HepG2 (cell line): ENCODE results near the gene SNX18. TPM values are rescaled to one million over a fixed set of nuclear protein-coding genes. Genes with fewer than 3 reads are reported as not detected.
A peak's percentile ranks its signal among the peaks of the same experiment; 100 is the strongest.

Experiments used
- CENPX ChIP-seq: sonication (generic); formaldehyde crosslinking; IDR thresholded peaks from 2 replicates; pipeline ENCODE4 v1.9.0; 2021; ENCODE audit warnings: mild to moderate bottlenecking, missing genetic modification reagents, moderate library complexity
- NFYC ChIP-seq: IDR thresholded peaks from 2 replicates; pipeline ENCODE4 v1.6.1; 2016; ENCODE audit warnings: missing genetic modification reagents, missing compliant biosample characterization
- PCBP1 ChIP-seq: fragments of 200-400 bp; formaldehyde crosslinking; IDR thresholded peaks from 2 replicates; pipeline ENCODE4 v1.6.1; 2017; ENCODE audit warnings: mild to moderate bottlenecking, low read depth, low read length, borderline replicate concordance
- TCF12 ChIP-seq, 2 experiments: fragments of 450-650 bp in 1 of 2; sonication (generic) in 1 of 2; formaldehyde crosslinking in 1 of 2; IDR thresholded peaks; 2 replicates each; pipeline versions ENCODE4 v1.6.1 to v1.8.0; 2017 to 2022; ENCODE audit warnings: antibody characterized with exemption in 1 of 2, mild to moderate bottlenecking in 1 of 2, missing genetic modification reagents in 1 of 2, moderate library complexity in 1 of 2
- TMF1 ChIP-seq: sonication (generic); formaldehyde crosslinking; IDR thresholded peaks from 2 replicates; pipeline ENCODE4 v1.8.1; 2022; ENCODE audit warnings: low read depth, missing genetic modification reagents
- TSC22D2 ChIP-seq: sonication (generic); formaldehyde crosslinking; IDR thresholded peaks from 2 replicates; pipeline ENCODE4 v1.5.1; 2020; ENCODE audit warnings: missing genetic modification reagents, mild to moderate bottlenecking, borderline replicate concordance
- ZBTB7A ChIP-seq: sonication (generic); formaldehyde crosslinking; IDR thresholded peaks from 2 replicates; pipeline ENCODE4 v1.8.0; 2022; ENCODE audit warnings: mild to moderate bottlenecking, missing genetic modification reagents
- ZFP37 ChIP-seq: sonication (generic); formaldehyde crosslinking; IDR thresholded peaks from 2 replicates; pipeline ENCODE4 v1.4.0; 2020; ENCODE audit warnings: missing genetic modification reagents, borderline replicate concordance
- ZNF292 ChIP-seq: sonication (generic); formaldehyde crosslinking; IDR thresholded peaks from 2 replicates; pipeline ENCODE4 v1.8.1; 2022; ENCODE audit warnings: mild to moderate bottlenecking, low read depth, missing genetic modification reagents, borderline replicate concordance
- ZNF3 ChIP-seq: IDR thresholded peaks from 2 replicates; pipeline ENCODE4 v1.7.0; 2017; ENCODE audit warnings: inconsistent platforms
- ZNF343 ChIP-seq: sonication (generic); formaldehyde crosslinking; IDR thresholded peaks from 2 replicates; pipeline ENCODE4 v1.4.0; 2020; ENCODE audit warnings: mild to moderate bottlenecking, missing genetic modification reagents
- ZNF432 ChIP-seq: sonication (generic); formaldehyde crosslinking; IDR thresholded peaks from 2 replicates; pipeline ENCODE4 v1.5.0; 2020; ENCODE audit warnings: missing genetic modification reagents, mild to moderate bottlenecking, borderline replicate concordance
- ZNF564 ChIP-seq: sonication (generic); formaldehyde crosslinking; IDR thresholded peaks from 2 replicates; pipeline ENCODE4 v1.8.1; 2023; ENCODE audit warnings: mild to moderate bottlenecking, missing genetic modification reagents
- ZNF589 ChIP-seq: sonication (generic); formaldehyde crosslinking; conservative IDR thresholded peaks from 2 replicates; pipeline ENCODE4 v1.8.0; 2022; ENCODE audit warnings: mild to moderate bottlenecking, moderate library complexity, missing genetic modification reagents
- ZNF775 ChIP-seq: sonication (generic); formaldehyde crosslinking; IDR thresholded peaks from 2 replicates; pipeline ENCODE4 v1.4.0; 2020; ENCODE audit warnings: missing genetic modification reagents, mild to moderate bottlenecking, moderate library complexity, borderline replicate concordance
- polyA plus RNA-seq, 8 experiments: library from polyadenylated mRNA; depleted of rRNA in 3 of 8; stranded (reverse) in 7 of 8; unstranded in 1 of 8; fragments of >200 nt; fragmentation: Illumina TruSeq in 4 of 8; extraction: Trizol in 4 of 8; gene quantifications; 2 replicates each; pipeline versions ENCODE4 v1.2.1 to v1.2.3, GENCODE V29; 2011 to 2016; ENCODE audit warnings: low read depth in 4 of 8, missing spikeins in 1 of 8, mixed read lengths in 1 of 8; ENCODE audit not compliant: insufficient read depth in 1 of 8
- total RNA-seq, 5 experiments: library from RNA; depleted of rRNA; stranded (reverse); fragments of >200 nt; fragmentation: Illumina TruSeq; extraction: Trizol; gene quantifications; 2 replicates each; pipeline ENCODE4 v1.2.3, GENCODE V29; 2016; ENCODE audit warnings: low read depth in 1 of 5
- TF ChIP-seq, protein P1 (sequence below): sonication (generic); formaldehyde crosslinking; IDR thresholded peaks from 2 replicates; pipeline ENCODE4 v1.4.0; 2020; ENCODE audit warnings: missing genetic modification reagents
- TF ChIP-seq, protein P2 (sequence below): sonication (generic); formaldehyde crosslinking; IDR thresholded peaks from 2 replicates; pipeline ENCODE4 v1.8.1; 2023; ENCODE audit warnings: mild to moderate bottlenecking, missing genetic modification reagents
- TF ChIP-seq, protein P3 (sequence below): sonication (generic); formaldehyde crosslinking; IDR thresholded peaks from 2 replicates; pipeline ENCODE4 v1.4.0; 2020; ENCODE audit warnings: mild to moderate bottlenecking, missing genetic modification reagents
- TF ChIP-seq, protein P4 (sequence below): IDR thresholded peaks from 2 replicates; pipeline ENCODE4 v1.6.1; 2016; ENCODE audit warnings: low read depth, missing genetic modification reagents, missing compliant biosample characterization

Gene SNX18
- total and polyA plus RNA-seq, 2 of the 13 experiments (the other 11 are each of a cell fraction or from before 2014, with no cell fraction given): 2.3 to 6.2 TPM

DNA sequence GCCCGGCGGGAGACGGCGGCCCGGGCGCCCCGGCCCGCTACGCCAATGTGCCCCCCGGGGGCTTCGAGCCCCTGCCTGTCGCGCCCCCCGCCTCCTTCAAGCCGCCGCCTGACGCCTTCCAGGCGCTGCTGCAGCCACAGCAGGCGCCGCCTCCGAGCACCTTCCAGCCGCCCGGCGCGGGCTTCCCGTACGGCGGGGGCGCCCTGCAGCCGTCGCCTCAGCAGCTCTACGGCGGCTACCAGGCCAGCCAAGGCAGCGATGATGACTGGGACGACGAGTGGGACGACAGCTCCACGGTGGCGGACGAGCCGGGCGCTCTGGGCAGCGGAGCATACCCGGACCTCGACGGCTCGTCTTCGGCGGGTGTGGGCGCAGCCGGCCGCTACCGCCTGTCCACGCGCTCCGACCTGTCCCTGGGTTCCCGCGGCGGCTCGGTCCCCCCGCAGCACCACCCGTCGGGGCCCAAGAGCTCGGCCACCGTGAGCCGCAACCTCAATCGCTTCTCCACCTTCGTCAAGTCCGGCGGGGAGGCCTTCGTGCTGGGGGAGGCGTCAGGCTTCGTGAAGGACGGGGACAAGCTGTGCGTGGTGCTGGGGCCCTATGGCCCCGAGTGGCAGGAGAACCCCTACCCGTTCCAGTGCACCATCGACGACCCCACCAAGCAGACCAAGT lies 723 bp downstream of the SNX18 start (continued):
- TF ChIP-seq TCF12 (IDR thresholded peaks at IDR 0.05) (no peak), TCF12 (CRISPR knock-in tag; IDR thresholded peaks at IDR 0.05) (peak; percentile 25; the same call in 1 of the 2 replicates), TMF1 (CRISPR knock-in tag) (0 out of 2 replicates have a peak, but pooled peaks have one; percentile 19), PCBP1 (no peak), ZNF3 (CRISPR knock-in tag) (no peak), ZNF432 (CRISPR knock-in tag) (no peak), ZNF564 (no peak), ZNF292 (CRISPR knock-in tag) (no peak), ZNF775 (CRISPR knock-in tag) (no peak), CENPX (no peak), ZNF589 (CRISPR knock-in tag) (no peak), TSC22D2 (CRISPR knock-in tag) (no peak), ZFP37 (CRISPR knock-in tag) (no peak), NFYC (CRISPR knock-in tag) (no peak), ZBTB7A (CRISPR knock-in tag) (no peak), ZNF343 (CRISPR knock-in tag) (no peak)
- TF ChIP-seq, protein P1, sequence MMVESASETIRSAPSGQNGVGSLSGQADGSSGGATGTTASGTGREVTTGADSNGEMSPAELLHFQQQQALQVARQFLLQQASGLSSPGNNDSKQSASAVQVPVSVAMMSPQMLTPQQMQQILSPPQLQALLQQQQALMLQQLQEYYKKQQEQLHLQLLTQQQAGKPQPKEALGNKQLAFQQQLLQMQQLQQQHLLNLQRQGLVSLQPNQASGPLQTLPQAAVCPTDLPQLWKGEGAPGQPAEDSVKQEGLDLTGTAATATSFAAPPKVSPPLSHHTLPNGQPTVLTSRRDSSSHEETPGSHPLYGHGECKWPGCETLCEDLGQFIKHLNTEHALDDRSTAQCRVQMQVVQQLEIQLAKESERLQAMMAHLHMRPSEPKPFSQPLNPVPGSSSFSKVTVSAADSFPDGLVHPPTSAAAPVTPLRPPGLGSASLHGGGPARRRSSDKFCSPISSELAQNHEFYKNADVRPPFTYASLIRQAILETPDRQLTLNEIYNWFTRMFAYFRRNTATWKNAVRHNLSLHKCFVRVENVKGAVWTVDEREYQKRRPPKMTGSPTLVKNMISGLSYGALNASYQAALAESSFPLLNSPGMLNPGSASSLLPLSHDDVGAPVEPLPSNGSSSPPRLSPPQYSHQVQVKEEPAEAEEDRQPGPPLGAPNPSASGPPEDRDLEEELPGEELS: no peak
- TF ChIP-seq, protein P2, sequence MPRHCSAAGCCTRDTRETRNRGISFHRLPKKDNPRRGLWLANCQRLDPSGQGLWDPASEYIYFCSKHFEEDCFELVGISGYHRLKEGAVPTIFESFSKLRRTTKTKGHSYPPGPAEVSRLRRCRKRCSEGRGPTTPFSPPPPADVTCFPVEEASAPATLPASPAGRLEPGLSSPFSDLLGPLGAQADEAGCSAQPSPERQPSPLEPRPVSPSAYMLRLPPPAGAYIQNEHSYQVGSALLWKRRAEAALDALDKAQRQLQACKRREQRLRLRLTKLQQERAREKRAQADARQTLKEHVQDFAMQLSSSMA (CRISPR knock-in tag): no peak
- TF ChIP-seq, protein P3, sequence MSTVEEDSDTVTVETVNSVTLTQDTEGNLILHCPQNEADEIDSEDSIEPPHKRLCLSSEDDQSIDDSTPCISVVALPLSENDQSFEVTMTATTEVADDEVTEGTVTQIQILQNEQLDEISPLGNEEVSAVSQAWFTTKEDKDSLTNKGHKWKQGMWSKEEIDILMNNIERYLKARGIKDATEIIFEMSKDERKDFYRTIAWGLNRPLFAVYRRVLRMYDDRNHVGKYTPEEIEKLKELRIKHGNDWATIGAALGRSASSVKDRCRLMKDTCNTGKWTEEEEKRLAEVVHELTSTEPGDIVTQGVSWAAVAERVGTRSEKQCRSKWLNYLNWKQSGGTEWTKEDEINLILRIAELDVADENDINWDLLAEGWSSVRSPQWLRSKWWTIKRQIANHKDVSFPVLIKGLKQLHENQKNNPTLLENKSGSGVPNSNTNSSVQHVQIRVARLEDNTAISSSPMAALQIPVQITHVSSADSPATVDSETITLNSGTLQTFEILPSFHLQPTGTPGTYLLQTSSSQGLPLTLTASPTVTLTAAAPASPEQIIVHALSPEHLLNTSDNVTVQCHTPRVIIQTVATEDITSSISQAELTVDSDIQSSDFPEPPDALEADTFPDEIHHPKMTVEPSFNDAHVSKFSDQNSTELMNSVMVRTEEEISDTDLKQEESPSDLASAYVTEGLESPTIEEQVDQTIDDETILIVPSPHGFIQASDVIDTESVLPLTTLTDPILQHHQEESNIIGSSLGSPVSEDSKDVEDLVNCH: no peak
- TF ChIP-seq, protein P4, sequence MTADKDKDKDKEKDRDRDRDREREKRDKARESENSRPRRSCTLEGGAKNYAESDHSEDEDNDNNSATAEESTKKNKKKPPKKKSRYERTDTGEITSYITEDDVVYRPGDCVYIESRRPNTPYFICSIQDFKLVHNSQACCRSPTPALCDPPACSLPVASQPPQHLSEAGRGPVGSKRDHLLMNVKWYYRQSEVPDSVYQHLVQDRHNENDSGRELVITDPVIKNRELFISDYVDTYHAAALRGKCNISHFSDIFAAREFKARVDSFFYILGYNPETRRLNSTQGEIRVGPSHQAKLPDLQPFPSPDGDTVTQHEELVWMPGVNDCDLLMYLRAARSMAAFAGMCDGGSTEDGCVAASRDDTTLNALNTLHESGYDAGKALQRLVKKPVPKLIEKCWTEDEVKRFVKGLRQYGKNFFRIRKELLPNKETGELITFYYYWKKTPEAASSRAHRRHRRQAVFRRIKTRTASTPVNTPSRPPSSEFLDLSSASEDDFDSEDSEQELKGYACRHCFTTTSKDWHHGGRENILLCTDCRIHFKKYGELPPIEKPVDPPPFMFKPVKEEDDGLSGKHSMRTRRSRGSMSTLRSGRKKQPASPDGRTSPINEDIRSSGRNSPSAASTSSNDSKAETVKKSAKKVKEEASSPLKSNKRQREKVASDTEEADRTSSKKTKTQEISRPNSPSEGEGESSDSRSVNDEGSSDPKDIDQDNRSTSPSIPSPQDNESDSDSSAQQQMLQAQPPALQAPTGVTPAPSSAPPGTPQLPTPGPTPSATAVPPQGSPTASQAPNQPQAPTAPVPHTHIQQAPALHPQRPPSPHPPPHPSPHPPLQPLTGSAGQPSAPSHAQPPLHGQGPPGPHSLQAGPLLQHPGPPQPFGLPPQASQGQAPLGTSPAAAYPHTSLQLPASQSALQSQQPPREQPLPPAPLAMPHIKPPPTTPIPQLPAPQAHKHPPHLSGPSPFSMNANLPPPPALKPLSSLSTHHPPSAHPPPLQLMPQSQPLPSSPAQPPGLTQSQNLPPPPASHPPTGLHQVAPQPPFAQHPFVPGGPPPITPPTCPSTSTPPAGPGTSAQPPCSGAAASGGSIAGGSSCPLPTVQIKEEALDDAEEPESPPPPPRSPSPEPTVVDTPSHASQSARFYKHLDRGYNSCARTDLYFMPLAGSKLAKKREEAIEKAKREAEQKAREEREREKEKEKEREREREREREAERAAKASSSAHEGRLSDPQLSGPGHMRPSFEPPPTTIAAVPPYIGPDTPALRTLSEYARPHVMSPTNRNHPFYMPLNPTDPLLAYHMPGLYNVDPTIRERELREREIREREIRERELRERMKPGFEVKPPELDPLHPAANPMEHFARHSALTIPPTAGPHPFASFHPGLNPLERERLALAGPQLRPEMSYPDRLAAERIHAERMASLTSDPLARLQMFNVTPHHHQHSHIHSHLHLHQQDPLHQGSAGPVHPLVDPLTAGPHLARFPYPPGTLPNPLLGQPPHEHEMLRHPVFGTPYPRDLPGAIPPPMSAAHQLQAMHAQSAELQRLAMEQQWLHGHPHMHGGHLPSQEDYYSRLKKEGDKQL (CRISPR knock-in tag): no peak
